Measurements from ENCODE around the gene ZNF804A.

GRCh38 chr2:184875212-184875611 is 276.9 kb downstream of the ZNF804A start:
- TF ChIP-seq POLR2AphosphoS5 (IDR thresholded peaks at IDR 0.05) (no peak), EP300 (IDR thresholded peaks at IDR 0.05) (no peak), POLR2A (IDR thresholded peaks at IDR 0.05) (no peak)
